ENCODE data around the gene EIF4E.
"Not testable (repeated sequence)": the region's sequence is repeated elsewhere in the genome, so short reads cannot be mapped to it uniquely, and the experiment has no call there.

The EIF4E gene

GRCh38 chr4:98845960-98846359 lies 83.0 kb downstream of the EIF4E start:
- Histone ChIP-seq H3K27ac (ENCODE audit: low read depth, low read length) (no peak overlapping the region), H3K9me2 (replicated peaks; ENCODE audit: control insufficient read depth, low read length) (no peaks in the 10 kb centered on the region)
- TF ChIP-seq CTCF (IDR thresholded peaks at IDR 0.05; ENCODE audit: low read depth, low read length, poor library complexity, severe bottlenecking) (no peak), EZH2phosphoT487 (IDR thresholded peaks at IDR 0.05; ENCODE audit: borderline replicate concordance, low read length) (no peak)

GRCh38 chr4:98842917-98843316 lies 86.0 kb downstream of the EIF4E start:
- H3K9me2 ChIP-seq (replicated peaks; ENCODE audit: control insufficient read depth, low read length); H3K79me2 ChIP-seq (ENCODE audit: control insufficient read depth, low read length); H3K4me3 ChIP-seq (ENCODE audit: low read length); H3K4me2 ChIP-seq (ENCODE audit: low read length); H4K20me1 ChIP-seq (ENCODE audit: control insufficient read depth, insufficient read depth, low read depth, low read length); H3K36me3 ChIP-seq (ENCODE audit: control insufficient read depth, low read length); H3K4me1 ChIP-seq (ENCODE audit: control insufficient read depth, low read length); H3F3A ChIP-seq (ENCODE audit: control insufficient read depth, insufficient read depth); H3K27ac ChIP-seq (ENCODE audit: low read depth, low read length); H3K27me3 ChIP-seq (ENCODE audit: control insufficient read depth, low read length): not testable (repeated sequence)
- H3K9me3 ChIP-seq (ENCODE audit: control insufficient read depth, insufficient read depth, low read length): peaks cover 10% of the 10 kb centered on the region

More at GRCh38 chr4:98845960-98846359, 83.0 kb downstream of the EIF4E start:
- Histone ChIP-seq H3K4me3 (ENCODE audit: low read length) (no peak overlapping the region), H3K4me2 (ENCODE audit: low read length) (no peak overlapping the region), H3K4me1 (ENCODE audit: control insufficient read depth, low read length) (no peaks in the 10 kb centered on the region), H3K27me3 (ENCODE audit: control insufficient read depth, low read length) (no peaks in the 10 kb centered on the region), H3K79me2 (ENCODE audit: control insufficient read depth, low read length) (no peaks in the 10 kb centered on the region), H4K20me1 (ENCODE audit: control insufficient read depth, insufficient read depth, low read depth, low read length) (no peaks in the 10 kb centered on the region), H3K9me3 (ENCODE audit: control insufficient read depth, insufficient read depth, low read length) (peaks cover 10% of the 10 kb centered on the region), H3F3A (ENCODE audit: control insufficient read depth, insufficient read depth) (no peaks in the 10 kb centered on the region), H3K36me3 (ENCODE audit: control insufficient read depth, low read length) (no peaks in the 10 kb centered on the region)

- Histone ChIP-seq H3K79me2 (ENCODE audit: control insufficient read depth, low read length) (no peaks in the 10 kb centered on the region), H3K4me2 (ENCODE audit: low read length) (no peak overlapping the region), H3K27ac (ENCODE audit: low read depth, low read length) (no peak overlapping the region), H3K4me1 (ENCODE audit: control insufficient read depth, low read length) (no peaks in the 10 kb centered on the region), H3F3A (ENCODE audit: control insufficient read depth, insufficient read depth) (no peaks in the 10 kb centered on the region), H3K4me3 (ENCODE audit: low read length) (no peak overlapping the region), H4K20me1 (ENCODE audit: control insufficient read depth, insufficient read depth, low read depth, low read length) (no peaks in the 10 kb centered on the region), H3K27me3 (ENCODE audit: control insufficient read depth, low read length) (no peaks in the 10 kb centered on the region), H3K9me2 (replicated peaks; ENCODE audit: control insufficient read depth, low read length) (no peaks in the 10 kb centered on the region), H3K36me3 (ENCODE audit: control insufficient read depth, low read length) (no peaks in the 10 kb centered on the region), H3K9me3 (ENCODE audit: control insufficient read depth, insufficient read depth, low read length) (no peaks in the 10 kb centered on the region)
- TF ChIP-seq CTCF (IDR thresholded peaks at IDR 0.05; ENCODE audit: low read depth, low read length, poor library complexity, severe bottlenecking) (no peak), EZH2phosphoT487 (IDR thresholded peaks at IDR 0.05; ENCODE audit: borderline replicate concordance, low read length) (no peak)
Measured at GRCh38 chr4:98838977-98839618, 89.8 kb downstream of the EIF4E start.

GRCh38 chr4:98838531-98838930 lies 90.4 kb downstream of the EIF4E start:
- TF ChIP-seq CTCF (IDR thresholded peaks at IDR 0.05; ENCODE audit: low read depth, low read length, poor library complexity, severe bottlenecking) (no peak), EZH2phosphoT487 (IDR thresholded peaks at IDR 0.05; ENCODE audit: borderline replicate concordance, low read length) (no peak)
- Histone ChIP-seq H3K4me1 (ENCODE audit: control insufficient read depth, low read length) (no peaks in the 10 kb centered on the region), H3K36me3 (ENCODE audit: control insufficient read depth, low read length) (no peaks in the 10 kb centered on the region), H3K27ac (ENCODE audit: low read depth, low read length) (no peak overlapping the region), H3K9me2 (replicated peaks; ENCODE audit: control insufficient read depth, low read length) (no peaks in the 10 kb centered on the region), H4K20me1 (ENCODE audit: control insufficient read depth, insufficient read depth, low read depth, low read length) (no peaks in the 10 kb centered on the region), H3K9me3 (ENCODE audit: control insufficient read depth, insufficient read depth, low read length) (no peaks in the 10 kb centered on the region), H3K79me2 (ENCODE audit: control insufficient read depth, low read length) (no peaks in the 10 kb centered on the region), H3K27me3 (ENCODE audit: control insufficient read depth, low read length) (no peaks in the 10 kb centered on the region), H3K4me3 (ENCODE audit: low read length) (no peak overlapping the region), H3F3A (ENCODE audit: control insufficient read depth, insufficient read depth) (no peaks in the 10 kb centered on the region), H3K4me2 (ENCODE audit: low read length) (no peak overlapping the region)
